HepG2 (cell line): ENCODE results near the gene CTRB2. TPM values are rescaled to one million over a fixed set of nuclear protein-coding genes. Genes with fewer than 3 reads are reported as not detected.
A peak's percentile ranks its signal among the peaks of the same experiment; 100 is the strongest.

ENCODE experiments used
- ATAC-seq: fragments of 200-7000 bp; cut with Tn5 transposase; 3 replicates; pipeline ENCODE4 v1.9.1; 2020; ENCODE audit warnings: mild to moderate bottlenecking, moderate library complexity
- BruUV-seq: library from RNA; stranded (reverse); fragments of 400-500 nt; replicated peaks from 2 replicates; lab custom pipeline; 2021; lab: Mats Ljungman, UMichigan
- CTCF ChIA-PET: fragments of 300-600 bp; formaldehyde crosslinking; extraction: SDS; loops from one replicate; lab custom pipeline; 2021; ENCODE audit warnings: low total read pairs, inconsistent platforms, low intra/inter-chr PET ratio; lab: Yijun Ruan, JAX
- POLR2A ChIA-PET: fragments of 350-600 bp; sonication (Branson Sonifier 250); formaldehyde crosslinking; loops from one replicate; lab custom pipeline; 2020; ENCODE audit warnings: antibody characterized with exemption, inconsistent platforms; lab: Yijun Ruan, JAX
- DNase-seq: peaks from one replicate; pipeline ENCODE4 v3.0.0-alpha.2; 2015; ENCODE audit warnings: low spot score
- FAIRE-seq: peaks from 3 replicates; lab custom pipeline; 2011; peaks lifted over from hg19 to GRCh38; lab: Jason Lieb, UNC
- H2AFZ ChIP-seq: one replicate; pipeline ENCODE4 v1.6.1; 2011; ENCODE audit warnings: low read length, inconsistent platforms
- H3K27ac ChIP-seq: fragments of 300-600 bp; 3 replicates; pipeline ENCODE4 v1.8.0; 2011; ENCODE audit warnings: mixed run types, mild to moderate bottlenecking, mixed read lengths, low read length, inconsistent platforms; ENCODE audit not compliant: insufficient read depth; ENCODE audit errors: extremely low read length
- H3K27me3 ChIP-seq, 2 experiments: fragments of 200-600 bp in 1 of 2; 2 replicates in 1 of 2; 3 replicates in 1 of 2; pipeline versions ENCODE4 v1.6.0 to v1.8.0; 2011; ENCODE audit warnings: low read length in 2 of 2, mild to moderate bottlenecking in 2 of 2, moderate library complexity in 2 of 2, inconsistent platforms in 1 of 2; ENCODE audit not compliant: insufficient read depth in 2 of 2, control insufficient read depth in 1 of 2
- H3K36me3 ChIP-seq, 2 experiments: fragments of 200-600 bp in 1 of 2; replicated peaks in 1 of 2; 2 replicates in 1 of 2; 3 replicates in 1 of 2; pipeline versions ENCODE4 v1.5.1 to v1.8.0; 2011; ENCODE audit warnings: low read length in 2 of 2, inconsistent platforms in 1 of 2; ENCODE audit not compliant: insufficient read depth in 2 of 2, control insufficient read depth in 1 of 2
- H3K4me1 ChIP-seq: 2 replicates; pipeline ENCODE4 v1.5.1; 2012; ENCODE audit warnings: low read length, inconsistent platforms; ENCODE audit not compliant: insufficient read depth
- H3K4me2 ChIP-seq: 2 replicates; pipeline ENCODE4 v1.6.0; 2011; ENCODE audit warnings: low read depth, low read length, inconsistent platforms
- H3K4me3 ChIP-seq, 3 experiments: fragments of 200-600 bp in 1 of 3; sonication (generic), shearing (Covaris generic) in 1 of 3; replicated peaks in 1 of 3; 2 replicates each; pipeline ENCODE4 v1.5.1; 2011 to 2016; ENCODE audit warnings: low read length in 3 of 3, inconsistent platforms in 2 of 3, low read depth in 2 of 3, mild to moderate bottlenecking in 2 of 3, control low read depth in 1 of 3, mixed read lengths in 1 of 3; ENCODE audit not compliant: insufficient read depth in 1 of 3
- H3K79me2 ChIP-seq: one replicate; pipeline ENCODE4 v1.6.1; 2011; ENCODE audit warnings: low read length, inconsistent platforms; ENCODE audit not compliant: insufficient read depth
- H3K9ac ChIP-seq: 2 replicates; pipeline ENCODE4 v1.6.0; 2011; ENCODE audit warnings: mild to moderate bottlenecking, low read depth, low read length, inconsistent platforms; ENCODE audit not compliant: insufficient read depth
- H3K9me3 ChIP-seq: 2 replicates; pipeline ENCODE4 v1.5.1; 2012; ENCODE audit warnings: mild to moderate bottlenecking, low read length
- H4K20me1 ChIP-seq: 2 replicates; pipeline ENCODE4 v1.6.0; 2011; ENCODE audit warnings: inconsistent platforms, mild to moderate bottlenecking, low read length, moderate library complexity; ENCODE audit not compliant: insufficient read depth
- FOSL2 ChIP-seq: sonication (generic); formaldehyde crosslinking; IDR thresholded peaks from 2 replicates; pipeline ENCODE4 v1.4.0; 2020; ENCODE audit warnings: missing genetic modification reagents
- ZNF777 ChIP-seq: sonication (generic); formaldehyde crosslinking; IDR thresholded peaks from 2 replicates; pipeline ENCODE4 v1.4.0; 2020; ENCODE audit warnings: missing genetic modification reagents
- WGBS: methylation state at CpG from one replicate; pipeline ENCODE4 v1.1.6; 2017; ENCODE audit warnings: low lambda C conversion rate; 5-methylcytosine and 5-hydroxymethylcytosine counted together
- in situ Hi-C: cut with HindIII; loops from 2 replicates; pipeline ENCODE4 v1.10.0; 2017; ENCODE audit warnings: low pct_unique_long_range_greater_than_20kb; ENCODE audit not compliant: extremely low pct_ligation_motif_present
- intact Hi-C: fragments of 100-400 bp; cut with micrococcal nuclease; formaldehyde crosslinking; loops from one replicate; pipeline ENCODE4 v1.10.0; 2022; ENCODE audit not compliant: unreplicated experiment
- polyA plus RNA-seq, 8 experiments: library from polyadenylated mRNA; depleted of rRNA in 3 of 8; stranded (reverse) in 7 of 8; unstranded in 1 of 8; fragments of >200 nt; fragmentation: Illumina TruSeq in 4 of 8; extraction: Trizol in 4 of 8; gene quantifications; 2 replicates each; pipeline versions ENCODE4 v1.2.1 to v1.2.3, GENCODE V29; 2011 to 2016; ENCODE audit warnings: low read depth in 4 of 8, missing spikeins in 1 of 8, mixed read lengths in 1 of 8; ENCODE audit not compliant: insufficient read depth in 1 of 8
- total RNA-seq, 5 experiments: library from RNA; depleted of rRNA; stranded (reverse); fragments of >200 nt; fragmentation: Illumina TruSeq; extraction: Trizol; gene quantifications; 2 replicates each; pipeline ENCODE4 v1.2.3, GENCODE V29; 2016; ENCODE audit warnings: low read depth in 1 of 5
- TF ChIP-seq, protein P1 (sequence below): sonication (generic); formaldehyde crosslinking; IDR thresholded peaks from 2 replicates; pipeline ENCODE4 v1.4.0; 2020; ENCODE audit warnings: missing genetic modification reagents
- TF ChIP-seq, protein P2 (sequence below): sonication (generic); formaldehyde crosslinking; IDR thresholded peaks from 2 replicates; pipeline ENCODE4 v1.5.0; 2020; ENCODE audit warnings: mild to moderate bottlenecking, missing genetic modification reagents

The CTRB2 gene
- total and polyA plus RNA-seq, 2 of the 13 experiments (the other 11 are each of a cell fraction or from before 2014, with no cell fraction given), result 0.13 TPM; not detected in 1

DNA sequence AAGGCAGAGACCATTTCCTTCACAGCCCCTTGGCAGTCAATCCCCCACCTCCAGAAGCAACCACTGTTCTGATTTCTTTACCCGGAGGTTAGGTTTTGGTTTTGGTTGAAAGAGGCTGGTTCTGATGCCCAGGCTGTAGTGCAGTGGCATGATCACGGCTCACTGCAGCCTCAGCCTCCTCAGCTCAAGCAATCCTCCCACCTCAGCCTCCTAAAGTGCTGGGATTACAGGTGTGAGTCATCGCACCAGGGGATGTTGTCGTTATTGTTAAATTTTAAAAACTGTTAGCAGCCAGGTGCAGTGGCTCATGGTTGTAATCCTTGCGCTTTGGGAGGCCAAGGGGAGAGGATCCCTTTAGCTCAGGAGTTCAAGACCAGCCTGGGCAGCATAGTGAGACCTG is 3.0 kb upstream of the CTRB2 start:
- no peak overlapping the region for H3K9ac ChIP-seq
- FAIRE-seq, result no peak
- H3K27me3 ChIP-seq, result peaks cover 31 to 71% of the 10 kb centered on the region in 2 experiments
- H3K79me2 ChIP-seq, result no peaks in the 10 kb centered on the region
- ATAC-seq, result no peak
- TF ChIP-seq ZNF777 (CRISPR knock-in tag) (no peak), FOSL2 (0 out of 2 replicates have a peak, but pooled peaks have one; percentile 9)
- TF ChIP-seq, protein P1, sequence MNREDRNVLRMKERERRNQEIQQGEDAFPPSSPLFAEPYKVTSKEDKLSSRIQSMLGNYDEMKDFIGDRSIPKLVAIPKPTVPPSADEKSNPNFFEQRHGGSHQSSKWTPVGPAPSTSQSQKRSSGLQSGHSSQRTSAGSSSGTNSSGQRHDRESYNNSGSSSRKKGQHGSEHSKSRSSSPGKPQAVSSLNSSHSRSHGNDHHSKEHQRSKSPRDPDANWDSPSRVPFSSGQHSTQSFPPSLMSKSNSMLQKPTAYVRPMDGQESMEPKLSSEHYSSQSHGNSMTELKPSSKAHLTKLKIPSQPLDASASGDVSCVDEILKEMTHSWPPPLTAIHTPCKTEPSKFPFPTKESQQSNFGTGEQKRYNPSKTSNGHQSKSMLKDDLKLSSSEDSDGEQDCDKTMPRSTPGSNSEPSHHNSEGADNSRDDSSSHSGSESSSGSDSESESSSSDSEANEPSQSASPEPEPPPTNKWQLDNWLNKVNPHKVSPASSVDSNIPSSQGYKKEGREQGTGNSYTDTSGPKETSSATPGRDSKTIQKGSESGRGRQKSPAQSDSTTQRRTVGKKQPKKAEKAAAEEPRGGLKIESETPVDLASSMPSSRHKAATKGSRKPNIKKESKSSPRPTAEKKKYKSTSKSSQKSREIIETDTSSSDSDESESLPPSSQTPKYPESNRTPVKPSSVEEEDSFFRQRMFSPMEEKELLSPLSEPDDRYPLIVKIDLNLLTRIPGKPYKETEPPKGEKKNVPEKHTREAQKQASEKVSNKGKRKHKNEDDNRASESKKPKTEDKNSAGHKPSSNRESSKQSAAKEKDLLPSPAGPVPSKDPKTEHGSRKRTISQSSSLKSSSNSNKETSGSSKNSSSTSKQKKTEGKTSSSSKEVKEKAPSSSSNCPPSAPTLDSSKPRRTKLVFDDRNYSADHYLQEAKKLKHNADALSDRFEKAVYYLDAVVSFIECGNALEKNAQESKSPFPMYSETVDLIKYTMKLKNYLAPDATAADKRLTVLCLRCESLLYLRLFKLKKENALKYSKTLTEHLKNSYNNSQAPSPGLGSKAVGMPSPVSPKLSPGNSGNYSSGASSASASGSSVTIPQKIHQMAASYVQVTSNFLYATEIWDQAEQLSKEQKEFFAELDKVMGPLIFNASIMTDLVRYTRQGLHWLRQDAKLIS (CRISPR knock-in tag), result no peak
- TF ChIP-seq, protein P2, sequence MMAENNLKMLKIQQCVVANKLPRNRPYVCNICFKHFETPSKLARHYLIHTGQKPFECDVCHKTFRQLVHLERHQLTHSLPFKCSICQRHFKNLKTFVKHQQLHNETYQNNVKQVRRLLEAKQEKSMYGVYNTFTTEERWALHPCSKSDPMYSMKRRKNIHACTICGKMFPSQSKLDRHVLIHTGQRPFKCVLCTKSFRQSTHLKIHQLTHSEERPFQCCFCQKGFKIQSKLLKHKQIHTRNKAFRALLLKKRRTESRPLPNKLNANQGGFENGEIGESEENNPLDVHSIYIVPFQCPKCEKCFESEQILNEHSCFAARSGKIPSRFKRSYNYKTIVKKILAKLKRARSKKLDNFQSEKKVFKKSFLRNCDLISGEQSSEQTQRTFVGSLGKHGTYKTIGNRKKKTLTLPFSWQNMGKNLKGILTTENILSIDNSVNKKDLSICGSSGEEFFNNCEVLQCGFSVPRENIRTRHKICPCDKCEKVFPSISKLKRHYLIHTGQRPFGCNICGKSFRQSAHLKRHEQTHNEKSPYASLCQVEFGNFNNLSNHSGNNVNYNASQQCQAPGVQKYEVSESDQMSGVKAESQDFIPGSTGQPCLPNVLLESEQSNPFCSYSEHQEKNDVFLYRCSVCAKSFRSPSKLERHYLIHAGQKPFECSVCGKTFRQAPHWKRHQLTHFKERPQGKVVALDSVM, result peak; percentile 74
- H3K36me3 ChIP-seq, result no peaks in the 10 kb centered on the region
- CTCF ChIA-PET, result no interaction called here
- no peak overlapping the region for H2AFZ ChIP-seq
- H3K4me2 ChIP-seq, result no peak overlapping the region
- POLR2A ChIA-PET, result no interaction called here
- H3K27ac ChIP-seq, result no peak overlapping the region
- H3K4me3 ChIP-seq, result no peak overlapping the region
- no TSS peak for BruUV-seq
- no peak for DNase-seq
- H3K9me3 ChIP-seq, result no peaks in the 10 kb centered on the region
- H4K20me1 ChIP-seq, result no peaks in the 10 kb centered on the region
- intact Hi-C loops, result no loop called here
- peaks cover 7% of the 10 kb centered on the region; the same call in 1 of the 2 replicates for H3K4me1 ChIP-seq
- in situ Hi-C loops, result no loop called here
- 57% methylated on average over 5 of the region's 5 CpGs for WGBS
